H9 (cell line): ENCODE results near the gene YWHAQ. TPM values are rescaled to one million over a fixed set of nuclear protein-coding genes. Genes with fewer than 3 reads are reported as not detected.

Experiments
- DNase-seq: peaks from one replicate; pipeline ENCODE4 v3.0.0-alpha.2; 2017
- H2AFZ ChIP-seq: one replicate; pipeline ENCODE4 v1.6.1; 2013; ENCODE audit warnings: mild to moderate bottlenecking, low read length, control low read depth, moderate library complexity
- H2AK5ac ChIP-seq: 2 replicates; pipeline ENCODE4 v1.6.1; 2013; ENCODE audit warnings: low read length, control low read depth, mixed read lengths; ENCODE audit not compliant: insufficient read length
- H2BK120ac ChIP-seq: one replicate; pipeline ENCODE4 v1.6.1; 2013; ENCODE audit warnings: low read depth, mild to moderate bottlenecking, low read length, control low read depth, inconsistent platforms; ENCODE audit not compliant: poor library complexity, severe bottlenecking
- H2BK12ac ChIP-seq: 2 replicates; pipeline ENCODE4 v1.6.1; 2013; ENCODE audit warnings: low read length, control low read depth, mixed read lengths, low read depth; ENCODE audit not compliant: insufficient read length
- H2BK15ac ChIP-seq: 2 replicates; pipeline ENCODE4 v1.6.1; 2013; ENCODE audit warnings: low read depth, low read length, control low read depth
- H2BK20ac ChIP-seq: one replicate; pipeline ENCODE4 v1.6.1; 2013; ENCODE audit warnings: low read depth, mild to moderate bottlenecking, low read length, control low read depth, inconsistent platforms; ENCODE audit not compliant: poor library complexity, severe bottlenecking
- H2BK5ac ChIP-seq: 2 replicates; pipeline ENCODE4 v1.6.1; 2013; ENCODE audit warnings: low read length, control low read depth, mixed read lengths; ENCODE audit not compliant: insufficient read length
- H3K14ac ChIP-seq: 2 replicates; pipeline ENCODE4 v1.6.1; 2013; ENCODE audit warnings: low read length, control low read depth; ENCODE audit not compliant: insufficient read depth
- H3K18ac ChIP-seq: 2 replicates; pipeline ENCODE4 v1.6.1; 2013; ENCODE audit warnings: low read depth, mild to moderate bottlenecking, mixed read lengths, low read length, control low read depth; ENCODE audit not compliant: insufficient read length
- H3K23ac ChIP-seq: 2 replicates; pipeline ENCODE4 v1.6.1; 2013; ENCODE audit warnings: low read length, control low read depth, mixed read lengths, low read depth; ENCODE audit not compliant: insufficient read length
- H3K23me2 ChIP-seq: 2 replicates; pipeline ENCODE4 v1.6.1; 2013; ENCODE audit warnings: low read depth, mild to moderate bottlenecking, mixed read lengths, low read length, control low read depth; ENCODE audit not compliant: insufficient read length, poor library complexity, severe bottlenecking
- H3K27ac ChIP-seq: 2 replicates; pipeline ENCODE4 v1.5.1; 2013; ENCODE audit warnings: low read length, control low read depth, mixed read lengths, low read depth; ENCODE audit not compliant: insufficient read length
- H3K27me3 ChIP-seq: 2 replicates; pipeline ENCODE4 v1.6.1; 2013; ENCODE audit warnings: low read length, control low read depth, inconsistent platforms; ENCODE audit not compliant: insufficient read depth
- H3K4ac ChIP-seq: 2 replicates; pipeline ENCODE4 v1.6.1; 2013; ENCODE audit warnings: low read depth, mild to moderate bottlenecking, control low read depth, inconsistent platforms, low read length, moderate library complexity
- H3K4me1 ChIP-seq: 2 replicates; pipeline ENCODE4 v1.6.1; 2013; ENCODE audit warnings: low read length, control low read depth, inconsistent platforms; ENCODE audit not compliant: insufficient read depth
- H3K4me2 ChIP-seq: 2 replicates; pipeline ENCODE4 v1.6.1; 2013; ENCODE audit warnings: low read length, control low read depth, mixed read lengths; ENCODE audit not compliant: insufficient read length, insufficient read depth
- H3K56ac ChIP-seq: 2 replicates; pipeline ENCODE4 v1.6.1; 2013; ENCODE audit warnings: low read depth, mild to moderate bottlenecking, mixed read lengths, low read length, control low read depth; ENCODE audit not compliant: insufficient read length
- H3K79me1 ChIP-seq: 2 replicates; pipeline ENCODE4 v1.6.1; 2013; ENCODE audit warnings: low read depth, mild to moderate bottlenecking, moderate library complexity, low read length, control low read depth, inconsistent platforms; ENCODE audit not compliant: insufficient read depth, poor library complexity, severe bottlenecking
- H3K79me2 ChIP-seq: 2 replicates; pipeline ENCODE4 v1.6.1; 2013; ENCODE audit warnings: low read length, control low read depth, inconsistent platforms; ENCODE audit not compliant: insufficient read depth
- H3K9ac ChIP-seq: 2 replicates; pipeline ENCODE4 v1.6.1; 2013; ENCODE audit warnings: low read length, control low read depth, mixed read lengths; ENCODE audit not compliant: insufficient read length; ENCODE audit errors: extremely low read depth
- H3K9me3 ChIP-seq: one replicate; pipeline ENCODE4 v1.6.1; 2013; ENCODE audit warnings: low read depth, low read length, inconsistent platforms; ENCODE audit not compliant: control insufficient read depth
- H3T11ph ChIP-seq: one replicate; pipeline ENCODE4 v1.6.1; 2013; ENCODE audit warnings: mild to moderate bottlenecking, low read length, control low read depth, inconsistent platforms
- H4K20me1 ChIP-seq: one replicate; pipeline ENCODE4 v1.6.1; 2013; ENCODE audit not compliant: control insufficient read depth, insufficient read length, insufficient read depth
- H4K5ac ChIP-seq: 2 replicates; pipeline ENCODE4 v1.6.1; 2013; ENCODE audit warnings: low read depth, mild to moderate bottlenecking, mixed read lengths, low read length, control low read depth; ENCODE audit not compliant: insufficient read length
- H4K8ac ChIP-seq: replicated peaks from 2 replicates; pipeline ENCODE4 v1.6.1; 2013; ENCODE audit warnings: low read length, control low read depth, mixed read lengths, low read depth; ENCODE audit not compliant: insufficient read length
- H4K91ac ChIP-seq: 2 replicates; pipeline ENCODE4 v1.6.1; 2013; ENCODE audit warnings: low read depth, mild to moderate bottlenecking, moderate library complexity, mixed read lengths, low read length, control low read depth; ENCODE audit not compliant: insufficient read length
- H3K27ac Mint-ChIP-seq, 3 experiments: 2 replicates in 2 of 3; 3 replicates in 1 of 3; pipeline ENCODE4 v1.8.0; 2020 to 2021; ENCODE audit warnings: mixed read lengths in 3 of 3, mild to moderate bottlenecking in 1 of 3, moderate library complexity in 1 of 3
- H3K27me3 Mint-ChIP-seq: 2 replicates; pipeline ENCODE4 v1.8.0; 2021; ENCODE audit warnings: low read depth, mild to moderate bottlenecking, moderate library complexity, mixed read lengths
- H3K36me3 Mint-ChIP-seq, 3 experiments: 2 replicates in 2 of 3; 3 replicates in 1 of 3; pipeline ENCODE4 v1.8.0; 2020 to 2021; ENCODE audit warnings: low read depth in 3 of 3, mixed read lengths in 3 of 3; ENCODE audit not compliant: insufficient read depth in 1 of 3
- H3K4me1 Mint-ChIP-seq, 2 experiments: 2 replicates each; pipeline ENCODE4 v1.8.0; 2020; ENCODE audit warnings: mixed read lengths in 2 of 2
- H3K4me3 Mint-ChIP-seq, 2 experiments: 2 replicates in 1 of 2; 3 replicates in 1 of 2; pipeline ENCODE4 v1.8.0; 2020 to 2021; ENCODE audit warnings: mild to moderate bottlenecking in 2 of 2, mixed read lengths in 2 of 2, moderate library complexity in 1 of 2
- H3K9me3 Mint-ChIP-seq, 2 experiments: 2 replicates in 1 of 2; 3 replicates in 1 of 2; pipeline ENCODE4 v1.8.0; 2020; ENCODE audit warnings: mild to moderate bottlenecking in 2 of 2, mixed read lengths in 2 of 2, moderate library complexity in 1 of 2
- CTCF ChIP-seq: fragments of 200-600 bp; sonication (generic); conservative IDR thresholded peaks from 3 replicates; pipeline ENCODE4 v1.8.0; 2021; ENCODE audit warnings: antibody characterized with exemption, mild to moderate bottlenecking
- WGBS: extraction: QIAGEN DNeasy Blood & Tissue Kit; methylation state at CpG from one replicate; pipeline ENCODE4 v1.1.7; 2013; ENCODE audit warnings: missing lambda C conversion rate, low lambda C conversion rate, mixed read lengths; ENCODE audit not compliant: insufficient read length; ENCODE audit errors: extremely low coverage; 5-methylcytosine and 5-hydroxymethylcytosine counted together
- total RNA-seq: library from RNA; stranded (reverse); gene quantifications from 2 replicates; pipeline ENCODE4 v1.2.1, GENCODE V29; 2021

YWHAQ gene
- total RNA-seq, 1 experiment from 2014 or later: 374 TPM

- H4K5ac ChIP-seq: no peak overlapping the region
- no peak overlapping the region for H2BK20ac ChIP-seq
- H3K23me2 ChIP-seq: no peaks in the 10 kb centered on the region
- no peaks in the 10 kb centered on the region for H3K9me3 Mint-ChIP-seq
- no peaks in the 10 kb centered on the region for H3K27me3 Mint-ChIP-seq
- no peak overlapping the region for H2BK5ac ChIP-seq
- H2BK12ac ChIP-seq: no peak overlapping the region
- no peak overlapping the region for H3K14ac ChIP-seq
- peaks cover 3% of the 10 kb centered on the region; the same call in 1 of the 2 replicates for H3K4me1 ChIP-seq
- peaks cover 81% of the 10 kb centered on the region; the same call in 1 of the 2 replicates for H3K79me2 ChIP-seq
- no peak overlapping the region for H2BK120ac ChIP-seq
- WGBS: no CpG with 5 or more reads among the region's 5 CpGs
- H3K27me3 ChIP-seq: no peaks in the 10 kb centered on the region
- H3K4ac ChIP-seq: no peak overlapping the region
- H4K20me1 ChIP-seq: no peaks in the 10 kb centered on the region
- H3T11ph ChIP-seq: no peak overlapping the region
- TF ChIP-seq CTCF: no peak
- peaks cover 3% of the 10 kb centered on the region for H3K79me1 ChIP-seq
- no peak overlapping the region for H4K8ac ChIP-seq
- no peak overlapping the region for H2BK15ac ChIP-seq
- no peak overlapping the region for H4K91ac ChIP-seq
- H3K27ac Mint-ChIP-seq: no peak overlapping the region
- no peak overlapping the region for H3K4me2 ChIP-seq
- H2AFZ ChIP-seq: no peak overlapping the region
- H2AK5ac ChIP-seq: no peak overlapping the region
- H3K56ac ChIP-seq: no peak overlapping the region
- no peak overlapping the region for H3K18ac ChIP-seq
- H3K36me3 Mint-ChIP-seq: peaks cover 13 to 28% (median 13%) of the 10 kb centered on the region in 3 experiments; a peak in 6 of 7 replicates
- no peak overlapping the region for H3K9ac ChIP-seq
- H3K4me1 Mint-ChIP-seq: peaks cover 49 to 50% of the 10 kb centered on the region in 2 experiments
- no peaks in the 10 kb centered on the region for H3K9me3 ChIP-seq
- no peak overlapping the region for H3K27ac ChIP-seq
- H3K23ac ChIP-seq: no peak overlapping the region
- no peak overlapping the region for H3K4me3 Mint-ChIP-seq
- DNase-seq: no peak
Observed at GRCh38 chr2:9617296-9617695, 13.5 kb downstream of the YWHAQ start.
